NAMALWA (cell line): ENCODE results near the gene GLIS2.

Experiments
- DNase-seq: peaks from one replicate; pipeline ENCODE4 v3.0.0-alpha.2; 2015; ENCODE audit warnings: low spot score

The GLIS2 gene

GRCh38 chr16:4298761-4299522 is 16.9 kb upstream of the GLIS2 start:
- no peak for DNase-seq

- no peak for DNase-seq
These were observed 14.7 kb upstream of the GLIS2 start for GRCh38 chr16:4301177-4301576.

GRCh38 chr16:4301968-4302367 is 13.9 kb upstream of the GLIS2 start:
- no peak for DNase-seq

GRCh38 chr16:4303973-4304372 is 11.9 kb upstream of the GLIS2 start:
- DNase-seq = no peak

- DNase-seq = peak; percentile 79
These were observed 9.2 kb upstream of the GLIS2 start for GRCh38 chr16:4306470-4307214.

GRCh38 chr16:4307215-4308037 is 8.4 kb upstream of the GLIS2 start:
- DNase-seq = peak; percentile 98

GRCh38 chr16:4309102-4309832 is 6.6 kb upstream of the GLIS2 start:
- no peak for DNase-seq

GRCh38 chr16:4309833-4310266 is 6.0 kb upstream of the GLIS2 start:
- DNase-seq = peak; percentile 90

GRCh38 chr16:4313563-4314531 is 2.0 kb upstream of the GLIS2 start:
- peak; percentile 52 for DNase-seq

- peak; percentile 53 for DNase-seq
These were observed 1.2 kb upstream of the GLIS2 start for GRCh38 chr16:4314532-4315185.

GRCh38 chr16:4316108-4316863 is 419 bp downstream of the GLIS2 start:
- DNase-seq = no peak

- no peak for DNase-seq
These were observed 1.1 kb downstream of the GLIS2 start for GRCh38 chr16:4316864-4317531.

- no peak for DNase-seq
These were observed 1.9 kb downstream of the GLIS2 start for GRCh38 chr16:4317532-4318450.

- DNase-seq = no peak
These were observed 2.6 kb downstream of the GLIS2 start for GRCh38 chr16:4318451-4318910.

- DNase-seq = no peak
These were observed 3.1 kb downstream of the GLIS2 start for GRCh38 chr16:4318967-4319366.

- peak; percentile 71 for DNase-seq
These were observed 3.9 kb downstream of the GLIS2 start for GRCh38 chr16:4319454-4320421.
